ELR (cell line): ENCODE measurements around the gene RRAGD.
A peak's percentile ranks its signal among the peaks of the same experiment; 100 is the strongest.

Source experiments
- DNase-seq: peaks from one replicate; pipeline ENCODE4 v3.0.0-alpha.2; 2015; ENCODE audit warnings: low read depth

RRAGD gene

DNA sequence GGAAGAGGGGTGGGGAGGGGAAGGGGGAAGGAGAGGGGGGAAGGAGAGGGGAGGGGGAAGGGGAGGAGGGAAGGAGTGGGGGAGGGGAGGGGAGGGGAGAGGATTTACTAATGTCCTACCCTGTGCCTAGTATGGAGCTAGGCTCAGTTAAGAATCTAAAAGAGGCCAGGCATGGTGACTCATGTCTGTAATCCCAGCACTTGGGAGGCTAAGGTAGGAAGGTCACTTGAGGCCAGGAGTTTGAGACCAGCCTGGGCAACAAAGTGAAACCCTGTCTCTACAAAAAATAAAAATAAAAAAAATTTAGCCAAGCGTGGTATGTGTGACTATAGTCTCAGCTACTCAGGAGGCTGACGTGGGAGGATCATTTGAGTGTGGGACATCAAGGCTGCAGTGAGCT is 72.5 kb downstream of the RRAGD start:
- peak; percentile 19 for DNase-seq

DNA sequence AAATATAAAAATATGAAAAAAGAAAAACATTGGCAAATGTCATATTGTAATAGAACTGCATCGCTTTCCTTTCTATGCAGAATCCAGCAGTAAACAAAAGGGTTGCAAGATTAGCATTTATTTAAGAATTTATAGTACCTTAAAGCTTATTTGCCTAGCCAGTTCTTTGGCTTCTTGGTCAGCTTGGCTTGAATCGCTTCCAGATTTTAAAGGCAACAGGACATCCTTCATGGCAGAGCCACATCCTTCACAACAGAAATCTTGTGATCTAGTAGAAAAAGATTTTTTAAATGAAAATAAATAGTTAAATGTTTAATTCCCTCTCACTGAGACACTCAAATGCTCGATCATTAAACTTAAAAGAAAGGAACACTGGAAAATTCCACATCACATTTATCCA is 76.9 kb downstream of the RRAGD start:
- no peak for DNase-seq

DNA sequence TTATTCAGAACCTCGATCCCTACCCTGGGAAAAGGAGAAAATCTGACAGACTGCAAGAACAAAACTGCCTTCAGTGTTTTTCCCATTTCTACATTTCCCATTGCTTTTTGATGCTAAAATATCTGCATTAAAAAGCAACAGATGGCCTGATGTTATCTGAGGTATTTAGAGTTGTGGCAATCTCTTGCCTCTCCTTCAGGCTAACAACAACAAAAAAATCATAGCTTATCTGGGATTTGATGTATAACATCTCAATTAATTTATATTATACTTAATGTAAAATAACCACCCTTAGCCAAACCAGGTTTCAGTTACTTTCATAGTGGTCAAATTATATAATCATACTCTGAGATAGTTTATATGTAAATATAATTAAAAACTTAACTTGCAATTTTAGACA is 81.2 kb downstream of the RRAGD start:
- DNase-seq = no peak

DNA sequence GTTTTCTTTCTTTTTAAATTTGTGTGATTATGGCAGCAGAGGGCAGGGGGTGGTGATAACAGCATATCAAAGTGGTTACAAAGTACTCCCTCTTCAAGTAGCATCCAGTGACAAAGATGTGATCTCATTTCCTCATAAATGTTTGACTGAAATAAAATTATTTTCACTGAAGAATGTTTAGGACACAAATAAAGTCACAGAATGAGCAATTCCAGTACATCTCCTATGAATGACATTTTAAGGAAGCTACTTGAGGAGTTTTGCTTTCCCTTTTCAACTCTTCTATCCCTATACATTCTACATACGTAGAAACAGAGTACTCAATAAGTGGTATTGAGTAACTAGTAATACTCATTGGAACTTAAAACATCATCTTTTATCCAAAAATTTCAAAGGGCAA is 83.1 kb downstream of the RRAGD start:
- DNase-seq = no peak

GRCh38 chr6:89324304-89324703 is 87.8 kb downstream of the RRAGD start:
- no peak for DNase-seq

DNA sequence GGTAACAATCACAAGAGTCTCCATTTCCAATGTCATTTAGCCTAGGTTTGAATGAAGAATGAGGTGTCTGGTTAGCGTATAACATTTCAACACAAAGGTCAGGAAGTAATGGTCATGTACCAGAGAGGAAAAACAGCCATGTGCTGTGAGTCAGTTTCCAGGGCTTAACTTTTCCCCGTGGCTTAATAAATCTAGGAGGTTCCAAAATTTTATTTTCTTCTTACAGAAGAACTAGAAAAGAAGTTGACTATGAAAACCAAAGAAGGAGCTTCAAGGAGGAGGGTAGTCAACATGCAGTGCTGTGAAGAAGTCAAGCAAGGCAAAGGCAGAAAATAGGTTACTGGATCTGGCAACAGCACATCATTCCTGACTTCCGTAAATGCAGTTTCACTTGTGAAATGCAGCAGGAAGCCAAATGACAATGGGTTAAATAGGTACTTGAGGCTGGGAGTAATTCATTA is 88.5 kb downstream of the RRAGD start:
- DNase-seq = peak; percentile 27

- DNase-seq = no peak
Observed at GRCh38 chr6:89321131-89321970, 90.7 kb downstream of the RRAGD start.

GRCh38 chr6:89320012-89320559 is 92.0 kb downstream of the RRAGD start:
- no peak for DNase-seq

GRCh38 chr6:89317067-89317466 is 95.0 kb downstream of the RRAGD start:
- no peak for DNase-seq

GRCh38 chr6:89315249-89315885 is 96.7 kb downstream of the RRAGD start, which contains the start of gene GABRR2:
Gene GABRR2 (minus strand): TSS chr6:89315299. CDS start chr6:89315165, 134 bp downstream.
- DNase-seq = no peak

GRCh38 chr6:89314692-89315091 is 97.4 kb downstream of the RRAGD start:
- no peak for DNase-seq
